NB4 (cell line): ENCODE measurements around the gene MAML2.

ENCODE experiments used
- MYC ChIP-seq: IDR thresholded peaks from 2 replicates; pipeline ENCODE4 v1.6.1; 2011; ENCODE audit warnings: low read depth, low read length
- POLR2A ChIP-seq: IDR thresholded peaks from 2 replicates; pipeline ENCODE4 v1.6.1; 2011; ENCODE audit warnings: mild to moderate bottlenecking; ENCODE audit not compliant: insufficient read length; ENCODE audit errors: extremely low read depth
- TF ChIP-seq, protein P1 (sequence below): IDR thresholded peaks from one replicate; pipeline ENCODE4 v1.5.1; 2012; ENCODE audit warnings: low read depth, low read length
- TF ChIP-seq, protein P2 (sequence below): IDR thresholded peaks from 2 replicates; pipeline ENCODE4 v1.6.1; 2011; ENCODE audit warnings: low read depth, low read length

DNA sequence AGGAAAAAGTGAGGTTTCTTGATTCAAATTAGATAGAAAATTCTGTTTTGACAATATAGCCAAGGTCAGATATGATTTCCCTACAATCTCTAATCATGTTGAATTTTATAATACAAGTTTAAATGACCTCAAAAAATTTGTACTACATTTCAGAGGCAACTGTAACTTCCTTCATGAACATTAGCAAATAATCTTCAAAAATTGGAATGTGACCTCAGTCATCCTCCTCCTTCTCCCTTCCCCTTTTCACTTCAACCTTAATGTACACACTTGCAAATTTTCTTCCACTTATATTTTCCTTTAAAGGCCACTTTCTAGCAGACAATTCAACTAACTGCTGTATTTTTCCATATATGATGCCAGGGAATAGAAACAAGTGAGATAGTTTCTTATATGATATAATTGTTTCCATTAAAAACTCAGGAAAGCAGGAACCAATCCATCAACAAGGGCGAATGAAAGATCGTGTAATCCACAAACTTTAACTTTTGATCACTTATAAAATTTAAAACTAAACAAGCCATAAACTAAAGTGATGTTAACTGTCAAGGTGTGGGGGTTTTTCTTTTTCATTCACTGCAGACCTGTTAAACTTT lies 60.3 kb downstream of the MAML2 start:
- TF ChIP-seq, protein P1, sequence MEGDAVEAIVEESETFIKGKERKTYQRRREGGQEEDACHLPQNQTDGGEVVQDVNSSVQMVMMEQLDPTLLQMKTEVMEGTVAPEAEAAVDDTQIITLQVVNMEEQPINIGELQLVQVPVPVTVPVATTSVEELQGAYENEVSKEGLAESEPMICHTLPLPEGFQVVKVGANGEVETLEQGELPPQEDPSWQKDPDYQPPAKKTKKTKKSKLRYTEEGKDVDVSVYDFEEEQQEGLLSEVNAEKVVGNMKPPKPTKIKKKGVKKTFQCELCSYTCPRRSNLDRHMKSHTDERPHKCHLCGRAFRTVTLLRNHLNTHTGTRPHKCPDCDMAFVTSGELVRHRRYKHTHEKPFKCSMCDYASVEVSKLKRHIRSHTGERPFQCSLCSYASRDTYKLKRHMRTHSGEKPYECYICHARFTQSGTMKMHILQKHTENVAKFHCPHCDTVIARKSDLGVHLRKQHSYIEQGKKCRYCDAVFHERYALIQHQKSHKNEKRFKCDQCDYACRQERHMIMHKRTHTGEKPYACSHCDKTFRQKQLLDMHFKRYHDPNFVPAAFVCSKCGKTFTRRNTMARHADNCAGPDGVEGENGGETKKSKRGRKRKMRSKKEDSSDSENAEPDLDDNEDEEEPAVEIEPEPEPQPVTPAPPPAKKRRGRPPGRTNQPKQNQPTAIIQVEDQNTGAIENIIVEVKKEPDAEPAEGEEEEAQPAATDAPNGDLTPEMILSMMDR: no peak
- TF ChIP-seq POLR2A: no peak
- TF ChIP-seq, protein P2, sequence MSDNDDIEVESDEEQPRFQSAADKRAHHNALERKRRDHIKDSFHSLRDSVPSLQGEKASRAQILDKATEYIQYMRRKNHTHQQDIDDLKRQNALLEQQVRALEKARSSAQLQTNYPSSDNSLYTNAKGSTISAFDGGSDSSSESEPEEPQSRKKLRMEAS: no peak
- no peak for TF ChIP-seq MYC
